ENCODE data around the gene TMEM91. TPM values are rescaled to one million over a fixed set of nuclear protein-coding genes. Genes with fewer than 3 reads are reported as not detected.

Gene TMEM91
- total and polyA plus RNA-seq, 2 experiments from 2014 or later = 27.5 to 51.8 TPM

DNA sequence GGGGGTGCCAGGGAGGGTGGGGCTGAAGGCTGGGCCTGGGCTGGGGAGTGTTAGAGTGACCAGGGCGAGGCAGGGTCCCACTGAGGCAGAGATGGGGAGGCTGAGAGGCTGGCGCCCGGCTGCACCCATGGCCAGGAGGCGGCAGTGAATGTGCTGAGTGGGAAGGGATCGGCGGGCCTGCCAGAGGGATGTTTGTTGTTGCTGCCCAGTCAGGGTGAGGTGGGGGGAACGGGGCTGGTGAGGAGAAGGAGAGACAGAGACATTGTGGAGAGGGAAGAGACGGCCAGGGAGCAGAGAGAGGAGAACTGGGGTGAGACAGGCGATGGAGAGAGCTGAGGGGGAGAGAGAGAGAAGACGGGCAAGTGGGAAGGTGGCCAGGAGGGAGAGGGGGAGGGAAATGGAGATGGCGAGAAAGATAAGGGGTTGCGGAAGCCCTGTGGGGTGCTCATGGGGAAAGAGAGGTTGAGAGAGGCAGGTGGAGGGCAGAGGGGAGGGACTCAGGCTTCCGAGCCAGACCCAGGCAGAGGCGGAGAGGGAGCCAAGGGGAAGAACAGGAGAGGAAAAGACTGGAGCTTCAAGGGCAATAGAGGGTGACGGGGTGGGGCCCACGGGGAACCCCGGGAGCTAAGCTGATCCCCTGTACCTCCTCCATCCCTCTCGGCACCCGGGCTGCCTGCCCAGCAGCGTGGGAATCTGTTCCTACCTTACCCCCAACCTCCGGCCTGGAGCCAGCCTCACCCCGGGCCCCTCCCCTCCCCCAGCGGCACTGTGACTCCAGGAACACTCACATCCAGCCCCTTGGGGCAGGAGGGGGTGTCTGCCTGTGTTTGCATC, 51.5 kb downstream of the TMEM91 start:
- Histone ChIP-seq H3K36me3 (replicated peaks; ENCODE audit: insufficient read depth, low read depth) (no peaks in the 10 kb centered on the region), H3K27ac (peak overlapping the region; percentile 97), H3K4me3 (peak overlapping the region; percentile 32), H3K79me2 (peaks cover 41% of the 10 kb centered on the region), H3K27me3 (no peaks in the 10 kb centered on the region), H3K4me2 (peak overlapping the region; percentile 96), H3K9me3 (ENCODE audit: low read depth) (no peaks in the 10 kb centered on the region), H4K20me1 (ENCODE audit: insufficient read depth, poor library complexity, severe bottlenecking) (no peaks in the 10 kb centered on the region), H3K4me1 (ENCODE audit: insufficient read depth) (peaks cover 25% of the 10 kb centered on the region), H2AFZ (peak overlapping the region; percentile 64), H3K9me2 (replicated peaks; ENCODE audit: insufficient read depth) (no peaks in the 10 kb centered on the region)
- 12% methylated on average over 15 of the region's 23 CpGs for WGBS (ENCODE audit: low lambda C conversion rate, missing lambda C conversion rate)
- peak; percentile 68 for DNase-seq (ENCODE audit: low spot score)
- no peak for TF ChIP-seq EZH2phosphoT487 (IDR thresholded peaks at IDR 0.05; ENCODE audit: low read depth, severe bottlenecking, unreplicated experiment)
- TF ChIP-seq, protein P1, sequence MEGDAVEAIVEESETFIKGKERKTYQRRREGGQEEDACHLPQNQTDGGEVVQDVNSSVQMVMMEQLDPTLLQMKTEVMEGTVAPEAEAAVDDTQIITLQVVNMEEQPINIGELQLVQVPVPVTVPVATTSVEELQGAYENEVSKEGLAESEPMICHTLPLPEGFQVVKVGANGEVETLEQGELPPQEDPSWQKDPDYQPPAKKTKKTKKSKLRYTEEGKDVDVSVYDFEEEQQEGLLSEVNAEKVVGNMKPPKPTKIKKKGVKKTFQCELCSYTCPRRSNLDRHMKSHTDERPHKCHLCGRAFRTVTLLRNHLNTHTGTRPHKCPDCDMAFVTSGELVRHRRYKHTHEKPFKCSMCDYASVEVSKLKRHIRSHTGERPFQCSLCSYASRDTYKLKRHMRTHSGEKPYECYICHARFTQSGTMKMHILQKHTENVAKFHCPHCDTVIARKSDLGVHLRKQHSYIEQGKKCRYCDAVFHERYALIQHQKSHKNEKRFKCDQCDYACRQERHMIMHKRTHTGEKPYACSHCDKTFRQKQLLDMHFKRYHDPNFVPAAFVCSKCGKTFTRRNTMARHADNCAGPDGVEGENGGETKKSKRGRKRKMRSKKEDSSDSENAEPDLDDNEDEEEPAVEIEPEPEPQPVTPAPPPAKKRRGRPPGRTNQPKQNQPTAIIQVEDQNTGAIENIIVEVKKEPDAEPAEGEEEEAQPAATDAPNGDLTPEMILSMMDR (IDR thresholded peaks at IDR 0.05; ENCODE audit: poor library complexity) = peak; percentile 11

DNA sequence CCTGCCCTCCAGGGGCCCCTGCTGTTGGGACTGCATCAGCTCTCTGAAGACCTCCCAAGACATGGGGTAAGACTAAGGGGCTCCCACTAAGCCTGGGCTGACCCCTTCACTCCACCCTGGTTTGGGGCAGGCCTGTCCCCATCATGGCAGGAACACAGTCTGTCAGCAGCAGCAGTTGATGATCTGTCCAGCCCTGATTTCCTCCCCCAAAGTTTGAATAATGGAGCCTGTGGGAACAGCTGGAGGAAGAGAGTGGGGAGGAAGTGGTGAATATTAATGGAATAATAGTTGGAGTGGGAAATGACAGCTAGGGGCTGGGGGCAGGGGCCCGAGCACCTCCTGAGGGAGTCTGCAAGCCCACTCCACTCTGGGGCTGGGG, 52.1 kb downstream of the TMEM91 start:
- DNase-seq (ENCODE audit: low spot score) = no peak
- peaks cover 25% of the 10 kb centered on the region for H3K4me1 ChIP-seq (ENCODE audit: insufficient read depth)
- H3K36me3 ChIP-seq (replicated peaks; ENCODE audit: insufficient read depth, low read depth) = no peaks in the 10 kb centered on the region
- H3K9me3 ChIP-seq (ENCODE audit: low read depth) = no peaks in the 10 kb centered on the region
- TF ChIP-seq EZH2 (IDR thresholded peaks at IDR 0.05; ENCODE audit: borderline replicate concordance) = no peak
- TF ChIP-seq, protein P1 (IDR thresholded peaks at IDR 0.05; ENCODE audit: poor library complexity) = no peak
- no peak for TF ChIP-seq EZH2phosphoT487 (IDR thresholded peaks at IDR 0.05; ENCODE audit: low read depth, severe bottlenecking, unreplicated experiment)
- H2AFZ ChIP-seq = no peak overlapping the region
- H4K20me1 ChIP-seq (ENCODE audit: insufficient read depth, poor library complexity, severe bottlenecking) = no peaks in the 10 kb centered on the region
- H3K9me2 ChIP-seq (replicated peaks; ENCODE audit: insufficient read depth) = no peaks in the 10 kb centered on the region
- peak overlapping the region; percentile 32 for H3K4me3 ChIP-seq
- peak overlapping the region; percentile 97 for H3K27ac ChIP-seq
- no peaks in the 10 kb centered on the region for H3K27me3 ChIP-seq
- H3K4me2 ChIP-seq = peak overlapping the region; percentile 96
- peaks cover 41% of the 10 kb centered on the region for H3K79me2 ChIP-seq
- WGBS (ENCODE audit: low lambda C conversion rate, missing lambda C conversion rate) = 89% methylated on average over 1 of the region's 1 CpG

DNA sequence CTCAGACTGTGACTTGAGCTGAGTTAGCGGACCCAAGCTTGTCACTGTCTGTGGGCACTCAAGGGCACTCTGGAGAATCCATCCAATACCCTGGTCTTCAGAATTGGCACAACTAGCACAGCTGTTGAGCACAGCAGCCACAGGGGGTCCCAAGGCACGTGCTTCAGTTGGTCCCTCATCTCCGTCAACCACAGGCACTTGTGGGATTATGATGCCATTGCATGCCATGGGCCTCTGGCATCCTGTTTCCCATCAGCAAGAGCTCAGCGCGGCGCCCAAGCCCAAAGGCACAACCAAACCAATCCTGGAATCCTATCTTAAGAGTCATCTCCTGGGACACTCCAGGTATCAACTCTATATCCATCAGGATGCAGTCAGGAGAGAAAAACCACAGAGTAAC, 54.6 kb downstream of the TMEM91 start:
- Histone ChIP-seq H3K27ac (peak overlapping the region; percentile 34), H3K36me3 (replicated peaks; ENCODE audit: insufficient read depth, low read depth) (no peaks in the 10 kb centered on the region), H2AFZ (no peak overlapping the region), H3K4me1 (ENCODE audit: insufficient read depth) (peaks cover 25% of the 10 kb centered on the region), H3K4me2 (no peak overlapping the region), H3K27me3 (no peaks in the 10 kb centered on the region), H3K4me3 (no peak overlapping the region), H4K20me1 (ENCODE audit: insufficient read depth, poor library complexity, severe bottlenecking) (no peaks in the 10 kb centered on the region), H3K79me2 (peaks cover 23% of the 10 kb centered on the region), H3K9me3 (ENCODE audit: low read depth) (no peaks in the 10 kb centered on the region), H3K9me2 (replicated peaks; ENCODE audit: insufficient read depth) (no peaks in the 10 kb centered on the region)
- 78% methylated on average over 6 of the region's 6 CpGs for WGBS (ENCODE audit: low lambda C conversion rate, missing lambda C conversion rate)
- TF ChIP-seq, protein P1 (IDR thresholded peaks at IDR 0.05; ENCODE audit: poor library complexity) = no peak
- TF ChIP-seq EZH2 (IDR thresholded peaks at IDR 0.05; ENCODE audit: borderline replicate concordance) (no peak), EZH2phosphoT487 (IDR thresholded peaks at IDR 0.05; ENCODE audit: low read depth, severe bottlenecking, unreplicated experiment) (no peak)
- DNase-seq (ENCODE audit: low spot score) = no peak
